Endothelial cell of umbilical vein (primary cell): ENCODE measurements around the gene TNPO3. TPM values are rescaled to one million over a fixed set of nuclear protein-coding genes. Genes with fewer than 3 reads are reported as not detected.
"Not testable (repeated sequence)": the region's sequence is repeated elsewhere in the genome, so short reads cannot be mapped to it uniquely, and the experiment has no call there.

ENCODE experiments used
- BruUV-seq: library from RNA; stranded (reverse); fragments of 400-500 nt; replicated peaks from 2 replicates; lab custom pipeline; 2021; lab: Mats Ljungman, UMichigan
- CTCF ChIA-PET: fragments of 300-600, 350-600 bp; sonication (Branson Sonifier 250); formaldehyde crosslinking; loops from one replicate; lab custom pipeline; 2021; ENCODE audit warnings: antibody characterized with exemption, inconsistent platforms; lab: Charles Lee
- POLR2A ChIA-PET: fragments of 300-600, 350-600 bp; sonication (Branson Sonifier 250); formaldehyde crosslinking; loops from one replicate; lab custom pipeline; 2021; ENCODE audit warnings: antibody characterized with exemption, inconsistent platforms; lab: Charles Lee
- DNase-seq: peaks from one replicate; pipeline ENCODE4 v3.0.0-alpha.2; 2011; ENCODE audit warnings: low read depth, low spot score
- FAIRE-seq: peaks from 2 replicates; lab custom pipeline; 2011; peaks lifted over from hg19 to GRCh38; lab: Jason Lieb, UNC
- H2AFZ ChIP-seq: 2 replicates; pipeline ENCODE4 v1.6.0; 2012; ENCODE audit warnings: low read depth, low read length, control low read depth, inconsistent platforms
- H3K27ac ChIP-seq: 2 replicates; pipeline ENCODE4 v1.5.1; 2011; ENCODE audit warnings: low read depth, mild to moderate bottlenecking, control low read depth, low read length, moderate library complexity; ENCODE audit not compliant: insufficient read depth
- H3K27me3 ChIP-seq, 2 experiments: 2 replicates each; pipeline versions ENCODE4 v1.6.0 to v1.6.1; 2011; ENCODE audit warnings: low read length in 2 of 2, mixed read lengths in 1 of 2; ENCODE audit not compliant: control insufficient read depth in 2 of 2, insufficient read depth in 2 of 2
- H3K36me3 ChIP-seq, 2 experiments: 2 replicates in 1 of 2; 3 replicates in 1 of 2; pipeline ENCODE4 v1.5.1; 2011; ENCODE audit warnings: low read length in 2 of 2, mild to moderate bottlenecking in 1 of 2, moderate library complexity in 1 of 2; ENCODE audit not compliant: control insufficient read depth in 2 of 2, insufficient read depth in 2 of 2; ENCODE audit errors: extremely low read depth in 1 of 2
- H3K4me1 ChIP-seq: 3 replicates; pipeline ENCODE4 v1.5.1; 2011; ENCODE audit warnings: mild to moderate bottlenecking, low read length; ENCODE audit not compliant: control insufficient read depth, insufficient read depth; ENCODE audit errors: extremely low read depth
- H3K4me2 ChIP-seq: 2 replicates; pipeline ENCODE4 v1.6.1; 2011; ENCODE audit warnings: low read length, control low read depth, mixed read lengths; ENCODE audit not compliant: insufficient read depth
- H3K4me3 ChIP-seq, 3 experiments: fragments of 200-600 bp in 1 of 3; sonication (generic), shearing (Covaris generic) in 1 of 3; replicated peaks in 1 of 3; 2 replicates each; pipeline ENCODE4 v1.5.1; 2011 to 2016; ENCODE audit warnings: control low read depth in 3 of 3, low read length in 3 of 3, mild to moderate bottlenecking in 2 of 3, inconsistent platforms in 1 of 3, low read depth in 1 of 3, moderate library complexity in 1 of 3; ENCODE audit not compliant: insufficient read depth in 1 of 3
- H3K79me2 ChIP-seq: 2 replicates; pipeline ENCODE4 v1.6.0; 2012; ENCODE audit warnings: low read length, inconsistent platforms; ENCODE audit not compliant: control insufficient read depth, insufficient read depth
- H3K9ac ChIP-seq: replicated peaks from 2 replicates; pipeline ENCODE3; 2011; ENCODE audit warnings: low read length, control low read depth; ENCODE audit not compliant: insufficient read depth; ENCODE audit errors: extremely low read depth
- H3K9me1 ChIP-seq: replicated peaks from 3 replicates; pipeline ENCODE4 v1.6.0; 2011; ENCODE audit warnings: mild to moderate bottlenecking, low read length; ENCODE audit not compliant: control insufficient read depth, insufficient read depth; ENCODE audit errors: extremely low read depth
- H3K9me3 ChIP-seq: replicated peaks from 2 replicates; pipeline ENCODE4 v1.5.1; 2012; ENCODE audit warnings: low read length, inconsistent platforms; ENCODE audit not compliant: control insufficient read depth, insufficient read depth
- H4K20me1 ChIP-seq: replicated peaks from 2 replicates; pipeline ENCODE3; 2011; ENCODE audit warnings: mild to moderate bottlenecking, low read length; ENCODE audit not compliant: control insufficient read depth, insufficient read depth; ENCODE audit errors: extremely low read depth
- CTCF ChIP-seq, 2 donors: IDR thresholded peaks; 1 replicate in 1 of 2; 2 replicates in 1 of 2; pipeline ENCODE4 v1.5.1; 2011; ENCODE audit warnings: low read length in 2 of 2, mild to moderate bottlenecking in 2 of 2, moderate library complexity in 2 of 2, control low read depth in 1 of 2, inconsistent platforms in 1 of 2, low read depth in 1 of 2; ENCODE audit not compliant: insufficient read depth in 1 of 2; ENCODE audit errors: extremely low read depth in 1 of 2
- JUN ChIP-seq: IDR thresholded peaks from 2 replicates; pipeline ENCODE4 v1.6.1; 2011; ENCODE audit warnings: borderline replicate concordance, low read depth; ENCODE audit not compliant: insufficient read length, insufficient read depth
- POLR2A ChIP-seq: IDR thresholded peaks from 2 replicates; pipeline ENCODE4 v1.6.1; 2012; ENCODE audit warnings: low read depth, mild to moderate bottlenecking, control low read depth, low read length
- POLR2AphosphoS5 ChIP-seq: IDR thresholded peaks from 2 replicates; pipeline ENCODE4 v1.6.1; 2012; ENCODE audit warnings: low read depth, mild to moderate bottlenecking, control low read depth, low read length, moderate library complexity; ENCODE audit not compliant: insufficient read depth
- dilution Hi-C: fragments of 300-500 bp; cut with MboI; formaldehyde crosslinking; loops from one replicate; pipeline ENCODE4 v1.15.0; 2019; ENCODE audit warnings: low sequenced_read_pairs; ENCODE audit not compliant: extremely low pct_ligation_motif_present
- intact Hi-C: fragments of 100-400 bp; cut with micrococcal nuclease; formaldehyde crosslinking; loops from one replicate; pipeline ENCODE4 v1.10.0; 2022
- polyA plus RNA-seq, 4 experiments: library from polyadenylated mRNA; depleted of rRNA in 3 of 4; stranded (reverse) in 3 of 4; unstranded in 1 of 4; fragments of >200 nt; gene quantifications; 2 replicates each; pipeline versions ENCODE4 v1.2.1 to v1.2.3, GENCODE V29; 2011 to 2012; ENCODE audit warnings: missing spikeins in 1 of 4
- total RNA-seq: library from RNA; stranded (reverse); gene quantifications from 2 replicates; pipeline ENCODE4 v1.2.3, GENCODE V29; 2021

Gene TNPO3
- total and polyA plus RNA-seq, 2 donors (not counting 3 experiments of a cell fraction or from before 2014, with no cell fraction given), result 29.0 to 46.9 TPM

- Histone ChIP-seq H4K20me1 (no peaks in the 10 kb centered on the region), H3K79me2 (no peaks in the 10 kb centered on the region), H3K4me1 (no peaks in the 10 kb centered on the region), H3K27ac (no peak overlapping the region), H3K9me1 (no peaks in the 10 kb centered on the region), H3K4me3 (no peak overlapping the region), H2AFZ (no peak overlapping the region), H3K4me2 (no peak overlapping the region), H3K9me3 (no peaks in the 10 kb centered on the region), H3K9ac (no peak overlapping the region), H3K36me3 (peaks cover 0 to 6% of the 10 kb centered on the region in 2 experiments), H3K27me3 (no peaks in the 10 kb centered on the region)
- no TSS peak for BruUV-seq
- TF ChIP-seq POLR2A, result no peak
- TF ChIP-seq JUN, result no peak
- TF ChIP-seq POLR2AphosphoS5, result no peak
- TF ChIP-seq CTCF (IDR thresholded peaks at IDR 0.05; ENCODE audit: extremely low read depth in 1 of 2, insufficient read depth in 1 of 2, low read depth in 1 of 2, low read length in 2 of 2), result no peak
- ChIA-PET CTCF (interaction anchor here (1.0 kb wide), 1 partner anchor 94 kb away, joined by 4 read pairs; no protein-coding TSS in a partner anchor), POLR2A (no interaction called here)
- FAIRE-seq, result no peak
- intact Hi-C loops (no loop called here), dilution Hi-C loops (no loop called here)
- DNase-seq, result no peak
These were observed 57.7 kb downstream of the TNPO3 start for GRCh38 chr7:128997181-128997580.

GRCh38 chr7:128994560-128994959 lies 60.4 kb downstream of the TNPO3 start:
- DNase-seq, H3K27me3 ChIP-seq, dilution Hi-C loops, H3K9me3 ChIP-seq, intact Hi-C loops, FAIRE-seq, H3K27ac ChIP-seq, H3K4me3 ChIP-seq, BruUV-seq, H3K4me1 ChIP-seq, H3K36me3 ChIP-seq, H3K9ac ChIP-seq, H2AFZ ChIP-seq, H3K4me2 ChIP-seq, H4K20me1 ChIP-seq, POLR2A ChIA-PET, H3K79me2 ChIP-seq, H3K9me1 ChIP-seq: not testable (repeated sequence)
- CTCF ChIA-PET, result interaction anchor here (1.3 kb wide), 1 partner anchor 9 kb away, joined by 4 read pairs; no protein-coding TSS in a partner anchor
